Caco-2 (cell line): ENCODE results near the gene IL34. TPM values are rescaled to one million over a fixed set of nuclear protein-coding genes. Genes with fewer than 3 reads are reported as not detected.

Experiments used
- BruUV-seq: library from RNA; stranded (reverse); fragments of 400-500 nt; replicated peaks from 2 replicates; lab custom pipeline; 2021; lab: Mats Ljungman, UMichigan
- CTCF ChIA-PET: fragments of 300-600 bp; sonication (Branson Sonifier 250); formaldehyde crosslinking; loops from one replicate; lab custom pipeline; 2022; ENCODE audit warnings: antibody characterized with exemption; lab: Charles Lee
- POLR2A ChIA-PET: fragments of 300-600 bp; sonication (Branson Sonifier 250); formaldehyde crosslinking; loops from one replicate; lab custom pipeline; 2022; ENCODE audit warnings: antibody characterized with exemption; lab: Charles Lee
- DNase-seq, 2 experiments: peaks; one replicate each; pipeline versions ENCODE4 v3.0.0 to v3.0.0-alpha.2; 2020 to 2022
- H3K27me3 ChIP-seq: replicated peaks from 2 replicates; pipeline ENCODE4 v1.6.0; 2011; ENCODE audit warnings: low read length; ENCODE audit not compliant: control insufficient read depth, insufficient read depth
- H3K36me3 ChIP-seq: 2 replicates; pipeline ENCODE4 v1.5.1; 2011; ENCODE audit warnings: low read length; ENCODE audit not compliant: control insufficient read depth, insufficient read depth
- H3K4me1 ChIP-seq: fragments of 250-450 bp; sonication (Bioruptor Pico); 2 replicates; pipeline ENCODE4 v1.5.1; 2020; ENCODE audit warnings: mild to moderate bottlenecking
- H3K4me3 ChIP-seq: 2 replicates; pipeline ENCODE4 v1.5.1; 2011; ENCODE audit warnings: low read depth, mild to moderate bottlenecking, control low read depth, low read length
- H3K9me3 ChIP-seq: fragments of 250-450 bp; sonication (Bioruptor Pico); 2 replicates; pipeline ENCODE4 v1.5.1; 2020; ENCODE audit warnings: mild to moderate bottlenecking, moderate library complexity
- H3K27ac Mint-ChIP-seq: one replicate; pipeline ENCODE4 v1.8.0; 2022; ENCODE audit warnings: mixed read lengths; ENCODE audit not compliant: unreplicated experiment
- H3K27me3 Mint-ChIP-seq: one replicate; pipeline ENCODE4 v1.8.0; 2022; ENCODE audit warnings: mixed read lengths; ENCODE audit not compliant: insufficient read depth, unreplicated experiment
- H3K36me3 Mint-ChIP-seq: one replicate; pipeline ENCODE4 v1.8.0; 2022; ENCODE audit warnings: mild to moderate bottlenecking, mixed read lengths; ENCODE audit not compliant: insufficient read depth, unreplicated experiment
- H3K4me1 Mint-ChIP-seq: one replicate; pipeline ENCODE4 v1.8.0; 2022; ENCODE audit warnings: low read depth, mixed read lengths; ENCODE audit not compliant: unreplicated experiment
- H3K4me3 Mint-ChIP-seq: one replicate; pipeline ENCODE4 v1.8.0; 2022; ENCODE audit warnings: mild to moderate bottlenecking, moderate library complexity, mixed read lengths; ENCODE audit not compliant: unreplicated experiment
- H3K9me3 Mint-ChIP-seq: one replicate; pipeline ENCODE4 v1.8.0; 2022; ENCODE audit warnings: mixed read lengths; ENCODE audit not compliant: unreplicated experiment
- intact Hi-C: fragments of 100-400 bp; cut with micrococcal nuclease; formaldehyde crosslinking; loops from one replicate; pipeline ENCODE4 v1.10.0; 2022; ENCODE audit not compliant: unreplicated experiment
- total RNA-seq: library from RNA; stranded (reverse); gene quantifications from 2 replicates; pipeline ENCODE4 v1.2.3, GENCODE V29; 2022
- TF ChIP-seq, protein P1 (sequence below), 2 experiments: fragments of 200-600 bp in 1 of 2; IDR thresholded peaks; 1 replicate in 1 of 2; 2 replicates in 1 of 2; pipeline versions ENCODE4 v1.5.1 to v1.8.0; 2011 to 2022; ENCODE audit warnings: antibody characterized with exemption in 1 of 2, control low read depth in 1 of 2, inconsistent platforms in 1 of 2, low read depth in 1 of 2, low read length in 1 of 2, mild to moderate bottlenecking in 1 of 2, moderate library complexity in 1 of 2; ENCODE audit not compliant: insufficient read depth in 1 of 2, severe bottlenecking in 1 of 2, unreplicated experiment in 1 of 2

IL34 gene
- total RNA-seq, 1 experiment from 2014 or later = 0.50 TPM

- ChIA-PET POLR2A (no interaction called here), CTCF (no interaction called here)
- intact Hi-C loops = loop anchor here (1.0 kb wide), 1 partner anchor 9 kb away; no protein-coding TSS in a partner anchor
- no TSS peak for BruUV-seq
- H3K36me3 ChIP-seq = peaks cover 2% of the 10 kb centered on the region; the same call in 1 of the 2 replicates
- no peaks in the 10 kb centered on the region for H3K27me3 Mint-ChIP-seq
- peak overlapping the region; percentile 95 for H3K4me3 ChIP-seq
- peaks cover 22% of the 10 kb centered on the region for H3K36me3 Mint-ChIP-seq
- peak overlapping the region; percentile 45 for H3K27ac Mint-ChIP-seq
- H3K9me3 ChIP-seq = no peaks in the 10 kb centered on the region
- H3K4me1 Mint-ChIP-seq = peaks cover 29% of the 10 kb centered on the region
- H3K4me3 Mint-ChIP-seq = peak overlapping the region; percentile 76
- peaks cover 39% of the 10 kb centered on the region for H3K4me1 ChIP-seq
- DNase-seq = no peak
- no peaks in the 10 kb centered on the region for H3K27me3 ChIP-seq
- TF ChIP-seq, protein P1, sequence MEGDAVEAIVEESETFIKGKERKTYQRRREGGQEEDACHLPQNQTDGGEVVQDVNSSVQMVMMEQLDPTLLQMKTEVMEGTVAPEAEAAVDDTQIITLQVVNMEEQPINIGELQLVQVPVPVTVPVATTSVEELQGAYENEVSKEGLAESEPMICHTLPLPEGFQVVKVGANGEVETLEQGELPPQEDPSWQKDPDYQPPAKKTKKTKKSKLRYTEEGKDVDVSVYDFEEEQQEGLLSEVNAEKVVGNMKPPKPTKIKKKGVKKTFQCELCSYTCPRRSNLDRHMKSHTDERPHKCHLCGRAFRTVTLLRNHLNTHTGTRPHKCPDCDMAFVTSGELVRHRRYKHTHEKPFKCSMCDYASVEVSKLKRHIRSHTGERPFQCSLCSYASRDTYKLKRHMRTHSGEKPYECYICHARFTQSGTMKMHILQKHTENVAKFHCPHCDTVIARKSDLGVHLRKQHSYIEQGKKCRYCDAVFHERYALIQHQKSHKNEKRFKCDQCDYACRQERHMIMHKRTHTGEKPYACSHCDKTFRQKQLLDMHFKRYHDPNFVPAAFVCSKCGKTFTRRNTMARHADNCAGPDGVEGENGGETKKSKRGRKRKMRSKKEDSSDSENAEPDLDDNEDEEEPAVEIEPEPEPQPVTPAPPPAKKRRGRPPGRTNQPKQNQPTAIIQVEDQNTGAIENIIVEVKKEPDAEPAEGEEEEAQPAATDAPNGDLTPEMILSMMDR (IDR thresholded peaks at IDR 0.05; ENCODE audit: insufficient read depth in 1 of 2, low read depth in 1 of 2, low read length in 1 of 2, severe bottlenecking in 1 of 2, unreplicated experiment in 1 of 2) = no peak
- H3K9me3 Mint-ChIP-seq = no peaks in the 10 kb centered on the region
These were observed 38.9 kb downstream of the IL34 start for GRCh38 chr16:70685061-70685937.

GRCh38 chr16:70685938-70686375, 39.6 kb downstream of the IL34 start, which contains the start of gene MTSS2:
MTSS2 (minus strand) TSS chr16:70686053; CDS start chr16:70685791, 262 bp downstream.
- peak within 1 kb of the TSS; percentile 95 for H3K4me3 ChIP-seq
- peak within 1 kb of the TSS; percentile 69 for H3K27ac Mint-ChIP-seq
- CTCF ChIA-PET = no interaction called here
- H3K9me3 Mint-ChIP-seq = no peaks in the 10 kb centered on the region
- peaks cover 39% of the 10 kb centered on the region for H3K4me1 ChIP-seq
- H3K36me3 Mint-ChIP-seq = peaks cover 24% of the 10 kb centered on the region
- H3K36me3 ChIP-seq = peaks cover 2% of the 10 kb centered on the region; the same call in 1 of the 2 replicates
- peak; percentile 80 to 87 for DNase-seq
- TF ChIP-seq, protein P1 (IDR thresholded peaks at IDR 0.05; ENCODE audit: insufficient read depth in 1 of 2, low read depth in 1 of 2, low read length in 1 of 2, severe bottlenecking in 1 of 2, unreplicated experiment in 1 of 2) = no peak
- no peaks in the 10 kb centered on the region for H3K27me3 ChIP-seq
- POLR2A ChIA-PET = no interaction called here
- no peaks in the 10 kb centered on the region for H3K9me3 ChIP-seq
- H3K4me1 Mint-ChIP-seq = peaks cover 29% of the 10 kb centered on the region
- intact Hi-C loops = loop anchor here (1.0 kb wide), 1 partner anchor 8 kb away; no protein-coding TSS in a partner anchor
- no peaks in the 10 kb centered on the region for H3K27me3 Mint-ChIP-seq
- peak within 1 kb of the TSS; percentile 76 for H3K4me3 Mint-ChIP-seq
- no TSS peak for BruUV-seq

GRCh38 chr16:70686376-70687101, 40.2 kb downstream of the IL34 start:
- Mint-ChIP-seq H3K27ac (peak overlapping the region; percentile 69), H3K4me1 (peaks cover 29% of the 10 kb centered on the region), H3K9me3 (no peaks in the 10 kb centered on the region), H3K27me3 (no peaks in the 10 kb centered on the region), H3K36me3 (peaks cover 27% of the 10 kb centered on the region), H3K4me3 (peak overlapping the region; percentile 76)
- Histone ChIP-seq H3K9me3 (no peaks in the 10 kb centered on the region), H3K36me3 (peaks cover 2% of the 10 kb centered on the region; the same call in 1 of the 2 replicates), H3K4me3 (peak overlapping the region; percentile 95), H3K4me1 (peaks cover 35% of the 10 kb centered on the region), H3K27me3 (no peaks in the 10 kb centered on the region)
- intact Hi-C loops = no loop called here
- DNase-seq = no peak
- BruUV-seq = no TSS peak
- TF ChIP-seq, protein P1 (IDR thresholded peaks at IDR 0.05; ENCODE audit: insufficient read depth in 1 of 2, low read depth in 1 of 2, low read length in 1 of 2, severe bottlenecking in 1 of 2, unreplicated experiment in 1 of 2) = no peak
- CTCF ChIA-PET = no interaction called here
- POLR2A ChIA-PET = no interaction called here
